ENCODE results near the gene SMPD1. TPM values are rescaled to one million over a fixed set of nuclear protein-coding genes. Genes with fewer than 3 reads are reported as not detected.
A peak's percentile ranks its signal among the peaks of the same experiment; 100 is the strongest.

SMPD1 gene
- total and polyA plus RNA-seq, 9 of the 15 experiments (the other 6 are each of a cell fraction or from before 2014, with no cell fraction given) = 0.90 to 9.9 (median 5.2) TPM

DNA sequence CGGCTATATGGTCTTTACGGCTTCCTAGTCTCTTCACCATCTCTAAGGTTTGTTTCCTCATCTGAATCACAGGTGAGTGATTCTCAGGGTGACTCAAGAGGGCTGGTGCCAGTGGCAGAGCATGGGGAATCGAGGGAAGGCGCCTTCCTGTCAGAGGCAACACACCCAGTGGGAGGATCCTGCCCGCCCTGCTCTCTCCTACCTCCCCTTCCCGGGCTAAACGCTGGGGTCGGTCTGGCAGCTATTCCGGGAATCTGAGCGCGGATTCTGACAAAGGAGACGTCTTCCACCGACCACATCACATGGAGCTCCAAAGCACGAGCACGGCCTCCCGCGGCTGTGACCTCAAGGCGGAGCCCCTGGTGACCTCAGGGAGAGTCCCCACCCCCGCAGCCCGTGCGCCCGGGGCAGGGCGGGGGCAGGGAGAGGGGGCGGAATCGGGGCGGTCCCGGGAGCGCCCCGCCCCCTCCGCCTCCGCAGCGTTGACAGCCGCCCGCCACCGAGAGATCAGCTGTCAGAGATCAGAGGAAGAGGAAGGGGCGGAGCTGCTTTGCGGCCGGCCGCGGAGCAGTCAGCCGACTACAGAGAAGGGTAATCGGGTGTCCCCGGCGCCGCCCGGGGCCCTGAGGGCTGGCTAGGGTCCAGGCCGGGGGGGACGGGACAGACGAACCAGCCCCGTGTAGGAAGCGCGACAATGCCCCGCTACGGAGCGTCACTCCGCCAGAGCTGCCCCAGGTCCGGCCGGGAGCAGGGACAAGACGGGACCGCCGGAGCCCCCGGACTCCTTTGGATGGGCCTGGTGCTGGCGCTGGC lies at the start of gene SMPD1 (continued):
- TF ChIP-seq ZNF121 (CRISPR knock-in tag; conservative IDR thresholded peaks at IDR 0.05) (no peak), L3MBTL2 (IDR thresholded peaks at IDR 0.05) (peak; percentile 94), SMAD4 (CRISPR knock-in tag; conservative IDR thresholded peaks at IDR 0.05) (peak; percentile 53; the same call in 1 of the 2 replicates), ZNF184 (CRISPR knock-in tag; IDR thresholded peaks at IDR 0.05) (no peak), TCF3 (CRISPR knock-in tag; IDR thresholded peaks at IDR 0.05) (peak; percentile 44; the same call in 1 of the 2 replicates), MEF2D (tag; conservative IDR thresholded peaks at IDR 0.05; ENCODE audit: low read depth) (no peak), DACH1 (IDR thresholded peaks at IDR 0.05; ENCODE audit: partially characterized antibody) (peak; percentile 94), FOSL1 (tag; conservative IDR thresholded peaks at IDR 0.05) (0 out of 2 replicates have a peak, but pooled peaks have one; percentile 17), SMARCA4 (IDR thresholded peaks at IDR 0.05) (no peak; the same call in 1 of the 2 replicates), MED1 (CRISPR knock-in tag; IDR thresholded peaks at IDR 0.05; ENCODE audit: borderline replicate concordance) (no peak), SETDB1 (IDR thresholded peaks at IDR 0.05; ENCODE audit: low read length) (no peak), TCF7 (IDR thresholded peaks at IDR 0.05; ENCODE audit: borderline replicate concordance) (peak; percentile 87; the same call in 1 of the 2 replicates), GABPB2 (CRISPR knock-in tag; conservative IDR thresholded peaks at IDR 0.05) (no peak), TRIM24 (IDR thresholded peaks at IDR 0.05) (0 out of 4 replicates have a peak, but pooled peaks of 1 of the 2 experiments have one; percentile 30), MAZ (CRISPR knock-in tag; conservative IDR thresholded peaks at IDR 0.05 in 1 of 2, IDR thresholded peaks at IDR 0.05 in 1 of 2) (peak; percentile 98 to 99), EP400 (IDR thresholded peaks at IDR 0.05) (peak; percentile 77), ZSCAN32 (CRISPR knock-in tag; IDR thresholded peaks at IDR 0.05) (no peak), U2AF2 (optimal IDR thresholded peaks at IDR 0.05; ENCODE audit: low read depth, low read length) (no peak), ARID1B (IDR thresholded peaks at IDR 0.05) (peak; percentile 49; the same call in 1 of the 2 replicates), NRF1 (conservative IDR thresholded peaks at IDR 0.05 in 1 of 2, IDR thresholded peaks at IDR 0.05 in 1 of 2) (peak; percentile 63 to 70), EHMT2 (IDR thresholded peaks at IDR 0.05) (no peak)
- TF ChIP-seq, protein P1, sequence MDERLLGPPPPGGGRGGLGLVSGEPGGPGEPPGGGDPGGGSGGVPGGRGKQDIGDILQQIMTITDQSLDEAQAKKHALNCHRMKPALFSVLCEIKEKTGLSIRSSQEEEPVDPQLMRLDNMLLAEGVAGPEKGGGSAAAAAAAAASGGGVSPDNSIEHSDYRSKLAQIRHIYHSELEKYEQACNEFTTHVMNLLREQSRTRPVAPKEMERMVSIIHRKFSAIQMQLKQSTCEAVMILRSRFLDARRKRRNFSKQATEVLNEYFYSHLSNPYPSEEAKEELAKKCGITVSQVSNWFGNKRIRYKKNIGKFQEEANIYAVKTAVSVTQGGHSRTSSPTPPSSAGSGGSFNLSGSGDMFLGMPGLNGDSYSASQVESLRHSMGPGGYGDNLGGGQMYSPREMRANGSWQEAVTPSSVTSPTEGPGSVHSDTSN (CRISPR knock-in tag; IDR thresholded peaks at IDR 0.05; ENCODE audit: low read depth) = peak; percentile 53
- TF ChIP-seq, protein P1 (tag; conservative IDR thresholded peaks at IDR 0.05; ENCODE audit: low read depth) = peak; percentile 62
- TF ChIP-seq, protein P2, sequence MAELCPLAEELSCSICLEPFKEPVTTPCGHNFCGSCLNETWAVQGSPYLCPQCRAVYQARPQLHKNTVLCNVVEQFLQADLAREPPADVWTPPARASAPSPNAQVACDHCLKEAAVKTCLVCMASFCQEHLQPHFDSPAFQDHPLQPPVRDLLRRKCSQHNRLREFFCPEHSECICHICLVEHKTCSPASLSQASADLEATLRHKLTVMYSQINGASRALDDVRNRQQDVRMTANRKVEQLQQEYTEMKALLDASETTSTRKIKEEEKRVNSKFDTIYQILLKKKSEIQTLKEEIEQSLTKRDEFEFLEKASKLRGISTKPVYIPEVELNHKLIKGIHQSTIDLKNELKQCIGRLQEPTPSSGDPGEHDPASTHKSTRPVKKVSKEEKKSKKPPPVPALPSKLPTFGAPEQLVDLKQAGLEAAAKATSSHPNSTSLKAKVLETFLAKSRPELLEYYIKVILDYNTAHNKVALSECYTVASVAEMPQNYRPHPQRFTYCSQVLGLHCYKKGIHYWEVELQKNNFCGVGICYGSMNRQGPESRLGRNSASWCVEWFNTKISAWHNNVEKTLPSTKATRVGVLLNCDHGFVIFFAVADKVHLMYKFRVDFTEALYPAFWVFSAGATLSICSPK (IDR thresholded peaks at IDR 0.05; ENCODE audit: borderline replicate concordance) = no peak
- TF ChIP-seq, protein P3, sequence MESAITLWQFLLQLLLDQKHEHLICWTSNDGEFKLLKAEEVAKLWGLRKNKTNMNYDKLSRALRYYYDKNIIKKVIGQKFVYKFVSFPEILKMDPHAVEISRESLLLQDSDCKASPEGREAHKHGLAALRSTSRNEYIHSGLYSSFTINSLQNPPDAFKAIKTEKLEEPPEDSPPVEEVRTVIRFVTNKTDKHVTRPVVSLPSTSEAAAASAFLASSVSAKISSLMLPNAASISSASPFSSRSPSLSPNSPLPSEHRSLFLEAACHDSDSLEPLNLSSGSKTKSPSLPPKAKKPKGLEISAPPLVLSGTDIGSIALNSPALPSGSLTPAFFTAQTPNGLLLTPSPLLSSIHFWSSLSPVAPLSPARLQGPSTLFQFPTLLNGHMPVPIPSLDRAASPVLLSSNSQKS (CRISPR knock-in tag; IDR thresholded peaks at IDR 0.05) = no peak

Data from K562 (cell line).